ENCODE measurements around the gene PLEKHD1.

GRCh38 chr14:69464829-69465228, 19.7 kb upstream of the PLEKHD1 start:
- TF ChIP-seq POLR2A (IDR thresholded peaks at IDR 0.05; ENCODE audit: low read length): no peak
- TF ChIP-seq GATA1 (IDR thresholded peaks at IDR 0.05; ENCODE audit: low read depth, low read length): no peak

Data from erythroblast (primary cell).